ENCODE measurements around the gene FRMD4B.
"Not testable (repeated sequence)": the region's sequence is repeated elsewhere in the genome, so short reads cannot be mapped to it uniquely, and the experiment has no call there.

The FRMD4B gene

GRCh38 chr3:69322512-69322911, 63.4 kb downstream of the FRMD4B start:
- DNase-seq (ENCODE audit: low spot score) = not testable (repeated sequence)

- DNase-seq (ENCODE audit: low spot score) = no peak
Observed at GRCh38 chr3:69322158-69322509, 63.8 kb downstream of the FRMD4B start.

- no peak for DNase-seq (ENCODE audit: low spot score)
Observed at GRCh38 chr3:69321301-69322157, 64.4 kb downstream of the FRMD4B start.

- peak; percentile 59 for DNase-seq (ENCODE audit: low spot score)
Observed at GRCh38 chr3:69320871-69321271, 65.0 kb downstream of the FRMD4B start.

- DNase-seq (ENCODE audit: low spot score) = peak; percentile 38
Observed at GRCh38 chr3:69319652-69320051, 66.2 kb downstream of the FRMD4B start.

GRCh38 chr3:69318410-69318809, 67.5 kb downstream of the FRMD4B start:
- DNase-seq (ENCODE audit: low spot score) = no peak

- no peak for DNase-seq (ENCODE audit: low spot score)
Observed at GRCh38 chr3:69313251-69313650, 72.6 kb downstream of the FRMD4B start.

GRCh38 chr3:69309814-69310213, 76.1 kb downstream of the FRMD4B start:
- no peak for DNase-seq (ENCODE audit: low spot score)

GRCh38 chr3:69306239-69307185, 79.4 kb downstream of the FRMD4B start:
- peak; percentile 75 for DNase-seq (ENCODE audit: low spot score)

GRCh38 chr3:69305011-69305410, 80.9 kb downstream of the FRMD4B start:
- no peak for DNase-seq (ENCODE audit: low spot score)

GRCh38 chr3:69304396-69304795, 81.5 kb downstream of the FRMD4B start:
- no peak for DNase-seq (ENCODE audit: low spot score)

- DNase-seq (ENCODE audit: low spot score) = no peak
Observed at GRCh38 chr3:69300296-69300695, 85.6 kb downstream of the FRMD4B start.

- no peak for DNase-seq (ENCODE audit: low spot score)
Observed at GRCh38 chr3:69299344-69299743, 86.5 kb downstream of the FRMD4B start.

- no peak for DNase-seq (ENCODE audit: low spot score)
Observed at GRCh38 chr3:69297501-69297900, 88.4 kb downstream of the FRMD4B start.

- no peak for DNase-seq (ENCODE audit: low spot score)
Observed at GRCh38 chr3:69296995-69297394, 88.9 kb downstream of the FRMD4B start.

- no peak for DNase-seq (ENCODE audit: low spot score)
Observed at GRCh38 chr3:69294014-69294766, 91.7 kb downstream of the FRMD4B start.

- no peak for DNase-seq (ENCODE audit: low spot score)
Observed at GRCh38 chr3:69292959-69293574, 92.8 kb downstream of the FRMD4B start.

- DNase-seq (ENCODE audit: low spot score) = no peak
Observed at GRCh38 chr3:69292185-69292584, 93.7 kb downstream of the FRMD4B start.

- DNase-seq (ENCODE audit: low spot score) = no peak
Observed at GRCh38 chr3:69290430-69290829, 95.5 kb downstream of the FRMD4B start.

- no peak for DNase-seq (ENCODE audit: low spot score)
Observed at GRCh38 chr3:69290006-69290405, 95.9 kb downstream of the FRMD4B start.

- DNase-seq (ENCODE audit: low spot score) = no peak
Observed at GRCh38 chr3:69288161-69288895, 97.6 kb downstream of the FRMD4B start.
